BE2C (cell line): Measurements from ENCODE around the gene TTLL11.

Experiments
- DNase-seq: peaks from one replicate; pipeline ENCODE4 v3.0.0-alpha.2; 2020
- H3K27me3 ChIP-seq: fragments of 250-450 bp; sonication (Bioruptor Pico); 2 replicates; pipeline ENCODE4 v1.5.1; 2020; ENCODE audit warnings: mild to moderate bottlenecking
- H3K36me3 ChIP-seq: fragments of 250-450 bp; sonication (Bioruptor Pico); 2 replicates; pipeline ENCODE4 v1.5.1; 2020; ENCODE audit warnings: mild to moderate bottlenecking
- H3K4me1 ChIP-seq: fragments of 250-450 bp; sonication (Bioruptor Pico); 2 replicates; pipeline ENCODE4 v1.5.1; 2020
- H3K4me3 ChIP-seq: 2 replicates; pipeline ENCODE4 v1.5.1; 2011; ENCODE audit warnings: low read depth, low read length
- H3K9me3 ChIP-seq: fragments of 250-450 bp; sonication (Bioruptor Pico); 2 replicates; pipeline ENCODE4 v1.5.1; 2020
- CTCF ChIP-seq: IDR thresholded peaks from 2 replicates; pipeline ENCODE4 v1.5.1; 2012; ENCODE audit warnings: mild to moderate bottlenecking, low read depth, low read length

The TTLL11 gene

GRCh38 chr9:121774715-121775613, 318.1 kb downstream of the TTLL11 start:
- H3K4me1 ChIP-seq: peaks cover 9% of the 10 kb centered on the region
- H3K36me3 ChIP-seq: peaks cover 26% of the 10 kb centered on the region
- TF ChIP-seq CTCF: no peak
- peak; percentile 10 for DNase-seq
- H3K9me3 ChIP-seq: no peaks in the 10 kb centered on the region
- H3K27me3 ChIP-seq: no peaks in the 10 kb centered on the region
- H3K4me3 ChIP-seq: no peak overlapping the region

- H3K36me3 ChIP-seq: peaks cover 34% of the 10 kb centered on the region
- H3K4me3 ChIP-seq: no peak overlapping the region
- peak; percentile 4 for DNase-seq
- no peak for TF ChIP-seq CTCF
- peaks cover 6% of the 10 kb centered on the region for H3K4me1 ChIP-seq
- H3K27me3 ChIP-seq: no peaks in the 10 kb centered on the region
- H3K9me3 ChIP-seq: no peaks in the 10 kb centered on the region
These were observed 319.0 kb downstream of the TTLL11 start for GRCh38 chr9:121773954-121774714.

GRCh38 chr9:121773286-121773953, 319.7 kb downstream of the TTLL11 start:
- DNase-seq: peak; percentile 4
- H3K4me1 ChIP-seq: peaks cover 6% of the 10 kb centered on the region
- H3K9me3 ChIP-seq: no peaks in the 10 kb centered on the region
- peaks cover 38% of the 10 kb centered on the region for H3K36me3 ChIP-seq
- no peak for TF ChIP-seq CTCF
- H3K27me3 ChIP-seq: no peaks in the 10 kb centered on the region
- no peak overlapping the region for H3K4me3 ChIP-seq

GRCh38 chr9:121772600-121773285, 320.4 kb downstream of the TTLL11 start:
- no peaks in the 10 kb centered on the region for H3K27me3 ChIP-seq
- H3K4me3 ChIP-seq: no peak overlapping the region
- peak; percentile 12 for DNase-seq
- peaks cover 40% of the 10 kb centered on the region for H3K36me3 ChIP-seq
- TF ChIP-seq CTCF: no peak
- no peaks in the 10 kb centered on the region for H3K9me3 ChIP-seq
- H3K4me1 ChIP-seq: no peaks in the 10 kb centered on the region; the same call in 1 of the 2 replicates
